IMR-90 (cell line): ENCODE data around the gene NTMT2. TPM values are rescaled to one million over a fixed set of nuclear protein-coding genes. Genes with fewer than 3 reads are reported as not detected.

Source experiments
- ATAC-seq: fragments of 200-7000 bp; cut with Tn5 transposase; 2 replicates; pipeline ENCODE4 v1.9.1; 2020; ENCODE audit warnings: low read depth, mild to moderate bottlenecking, moderate library complexity
- Bru-seq: library from RNA; stranded (reverse); fragments of 400-500 nt; gene quantifications from one replicate; lab custom pipeline; 2021; lab: Mats Ljungman, UMichigan
- BruChase-seq, 2 experiments: library from RNA; stranded (reverse); fragments of 400-500 nt; gene quantifications; one replicate each; lab custom pipeline; 2021; lab: Mats Ljungman, UMichigan
- BruUV-seq: library from RNA; stranded (reverse); fragments of 400-500 nt; replicated peaks from 2 replicates; lab custom pipeline; 2021; lab: Mats Ljungman, UMichigan
- CTCF ChIA-PET: fragments of 300-600 bp; formaldehyde crosslinking; extraction: SDS; loops from one replicate; lab custom pipeline; 2021; ENCODE audit warnings: antibody characterized with exemption; lab: Yijun Ruan, JAX
- POLR2A ChIA-PET: fragments of 300-600 bp; sonication (Branson Sonifier 250); formaldehyde crosslinking; loops from one replicate; lab custom pipeline; 2022; ENCODE audit warnings: antibody characterized with exemption; ENCODE audit not compliant: unreplicated experiment; lab: Charles Lee
- DNase-seq: peaks from one replicate; pipeline ENCODE4 v3.0.0; 2013
- H2AFZ ChIP-seq: replicated peaks from 2 replicates; pipeline ENCODE3; 2013; ENCODE audit warnings: low read length, mild to moderate bottlenecking; ENCODE audit not compliant: poor library complexity
- H2AK5ac ChIP-seq: 2 replicates; pipeline ENCODE4 v1.6.1; 2013; ENCODE audit warnings: low read depth, low read length, inconsistent platforms
- H2AK9ac ChIP-seq: replicated peaks from 2 replicates; pipeline ENCODE3; 2013; ENCODE audit warnings: mild to moderate bottlenecking, low read depth, low read length, moderate library complexity; ENCODE audit not compliant: poor library complexity
- H2BK120ac ChIP-seq: 2 replicates; pipeline ENCODE4 v1.6.1; 2013; ENCODE audit warnings: low read depth, low read length, inconsistent platforms
- H2BK15ac ChIP-seq: 3 replicates; pipeline ENCODE4 v1.6.1; 2013; ENCODE audit warnings: low read depth, low read length, inconsistent platforms
- H2BK20ac ChIP-seq: 2 replicates; pipeline ENCODE4 v1.6.1; 2013; ENCODE audit warnings: low read depth, mild to moderate bottlenecking, inconsistent platforms, low read length, moderate library complexity
- H2BK5ac ChIP-seq: 2 replicates; pipeline ENCODE4 v1.6.1; 2013; ENCODE audit warnings: mild to moderate bottlenecking, low read depth, low read length, inconsistent platforms; ENCODE audit not compliant: poor library complexity, severe bottlenecking
- H3K14ac ChIP-seq: replicated peaks from 2 replicates; pipeline ENCODE4 v1.6.1; 2013; ENCODE audit warnings: low read depth, low read length, inconsistent platforms
- H3K18ac ChIP-seq: 2 replicates; pipeline ENCODE4 v1.6.1; 2013; ENCODE audit warnings: low read depth, low read length, control low read depth
- H3K23ac ChIP-seq: 2 replicates; pipeline ENCODE4 v1.6.1; 2013; ENCODE audit warnings: low read depth, low read length, inconsistent platforms
- H3K27ac ChIP-seq: 2 replicates; pipeline ENCODE4 v1.5.1; 2013; ENCODE audit warnings: mild to moderate bottlenecking, control low read depth, low read length; ENCODE audit not compliant: insufficient read depth
- H3K27me3 ChIP-seq: 2 replicates; pipeline ENCODE4 v1.6.1; 2013; ENCODE audit warnings: low read length; ENCODE audit not compliant: control insufficient read depth, insufficient read depth
- H3K36me3 ChIP-seq: 2 replicates; pipeline ENCODE4 v1.6.1; 2013; ENCODE audit warnings: low read length, mixed read lengths; ENCODE audit not compliant: control insufficient read depth, insufficient read depth
- H3K4ac ChIP-seq: 2 replicates; pipeline ENCODE4 v1.6.1; 2013; ENCODE audit warnings: low read depth, low read length, inconsistent platforms
- H3K4me1 ChIP-seq: 2 replicates; pipeline ENCODE4 v1.6.1; 2013; ENCODE audit warnings: low read length, mixed read lengths; ENCODE audit not compliant: control insufficient read depth, insufficient read depth
- H3K4me2 ChIP-seq: 2 replicates; pipeline ENCODE4 v1.6.1; 2013; ENCODE audit warnings: low read depth, mild to moderate bottlenecking, control low read depth, low read length, moderate library complexity
- H3K4me3 ChIP-seq: 2 replicates; pipeline ENCODE4 v1.5.1; 2013; ENCODE audit warnings: low read depth, mild to moderate bottlenecking, control low read depth, low read length, moderate library complexity; ENCODE audit not compliant: insufficient read depth
- H3K56ac ChIP-seq: 2 replicates; pipeline ENCODE4 v1.6.1; 2013; ENCODE audit warnings: low read length, inconsistent platforms; ENCODE audit not compliant: insufficient read depth; ENCODE audit errors: extremely low read depth
- H3K79me1 ChIP-seq, 2 experiments: 2 replicates each; pipeline ENCODE4 v1.6.1; 2013; ENCODE audit warnings: low read length in 2 of 2, inconsistent platforms in 1 of 2, low read depth in 1 of 2
- H3K9ac ChIP-seq: 2 replicates; pipeline ENCODE4 v1.6.1; 2013; ENCODE audit warnings: low read depth, low read length, control low read depth
- H3K9me1 ChIP-seq: 2 replicates; pipeline ENCODE4 v1.6.1; 2013; ENCODE audit warnings: low read length, inconsistent platforms; ENCODE audit not compliant: insufficient read depth
- H3K9me3 ChIP-seq: 2 replicates; pipeline ENCODE4 v1.6.1; 2013; ENCODE audit warnings: low read length; ENCODE audit not compliant: control insufficient read depth, insufficient read depth
- H4K20me1 ChIP-seq: 2 replicates; pipeline ENCODE4 v1.6.1; 2013; ENCODE audit warnings: low read length, inconsistent platforms; ENCODE audit not compliant: insufficient read depth
- H4K5ac ChIP-seq: 2 replicates; pipeline ENCODE4 v1.6.1; 2013; ENCODE audit warnings: mild to moderate bottlenecking, low read depth, low read length, control low read depth
- H4K8ac ChIP-seq, 2 experiments: 2 replicates each; pipeline ENCODE4 v1.6.1; 2013; ENCODE audit warnings: low read depth in 2 of 2, low read length in 2 of 2, control low read depth in 1 of 2, inconsistent platforms in 1 of 2
- H4K91ac ChIP-seq: 2 replicates; pipeline ENCODE4 v1.6.1; 2013; ENCODE audit warnings: low read depth, low read length, inconsistent platforms; ENCODE audit not compliant: insufficient read depth
- MAZ ChIP-seq: IDR thresholded peaks from 2 replicates; pipeline ENCODE4 v1.6.1; 2012; ENCODE audit warnings: low read depth, mild to moderate bottlenecking, low read length, improper control_type of control experiment, moderate library complexity, borderline replicate concordance
- NFE2L2 ChIP-seq: fragments of 150-350 bp; IDR thresholded peaks from 2 replicates; pipeline ENCODE4 v1.6.1; 2016; ENCODE audit warnings: low read depth, mild to moderate bottlenecking, low read length
- WGBS, 2 experiments: methylation state at CpG; one replicate each; pipeline versions ENCODE4 v1.1.5 to v1.1.7; 2013; ENCODE audit warnings: missing lambda C conversion rate in 2 of 2; ENCODE audit not compliant: insufficient read length in 1 of 2; ENCODE audit errors: extremely low coverage in 2 of 2; 5-methylcytosine and 5-hydroxymethylcytosine counted together
- dilution Hi-C: fragments of 300-500 bp; cut with HindIII; formaldehyde crosslinking; loops from one replicate; pipeline ENCODE4 v1.14.3; 2018; ENCODE audit warnings: low sequenced_read_pairs; ENCODE audit not compliant: unreplicated experiment
- in situ Hi-C: fragments of 300-500 bp; cut with MboI; formaldehyde crosslinking; loops from 3 replicates; pipeline ENCODE4 v1.14.3; 2019; ENCODE audit warnings: low sequenced_read_pairs, inconsistent platforms, mixed read lengths
- intact Hi-C: fragments of 100-400 bp; cut with micrococcal nuclease; formaldehyde crosslinking; loops from 2 replicates; pipeline ENCODE4 v1.10.0; 2022
- long read RNA-seq: library from polyadenylated mRNA; unstranded; transcript quantifications from one replicate; pipeline ENCODE4 v2.0.0, GENCODE V29; 2021; ENCODE audit not compliant: unreplicated experiment
- polyA plus RNA-seq, 3 experiments: library from polyadenylated mRNA; depleted of rRNA; stranded (reverse); fragments of >200 nt; gene quantifications; 2 replicates each; pipeline ENCODE4 v1.2.3, GENCODE V29; 2012; ENCODE audit warnings: low replicate concordance in 1 of 3
- total RNA-seq: library from RNA; depleted of rRNA; stranded (reverse); fragments of >200 nt; gene quantifications from 2 replicates; pipeline ENCODE4 v1.2.3, GENCODE V29; 2012; rRNA removed
- TF ChIP-seq, protein P1 (sequence below): fragments of 150-350 bp; IDR thresholded peaks from 2 replicates; pipeline ENCODE4 v1.6.1; 2016; ENCODE audit warnings: low read depth, mild to moderate bottlenecking, low read length, moderate library complexity, borderline replicate concordance

Gene NTMT2
- total RNA-seq (not detected in 2 replicates), polyA plus RNA-seq (2012; rRNA removed) (not detected in 2 replicates), Bru-seq, nascent RNA (not detected), BruChase-seq, experiment 1, labeled RNA remaining after a 6-hour chase (not detected), BruChase-seq, experiment 2, labeled RNA remaining after a 2-hour chase (not detected)
- not detected in 2 replicates for polyA plus RNA-seq (2012; cell fraction: cytosol; rRNA removed)
- not detected in 2 replicates for polyA plus RNA-seq (2012; cell fraction: nucleus; rRNA removed; ENCODE audit: low replicate concordance)
- long read RNA-seq, result 0 reads

DNA sequence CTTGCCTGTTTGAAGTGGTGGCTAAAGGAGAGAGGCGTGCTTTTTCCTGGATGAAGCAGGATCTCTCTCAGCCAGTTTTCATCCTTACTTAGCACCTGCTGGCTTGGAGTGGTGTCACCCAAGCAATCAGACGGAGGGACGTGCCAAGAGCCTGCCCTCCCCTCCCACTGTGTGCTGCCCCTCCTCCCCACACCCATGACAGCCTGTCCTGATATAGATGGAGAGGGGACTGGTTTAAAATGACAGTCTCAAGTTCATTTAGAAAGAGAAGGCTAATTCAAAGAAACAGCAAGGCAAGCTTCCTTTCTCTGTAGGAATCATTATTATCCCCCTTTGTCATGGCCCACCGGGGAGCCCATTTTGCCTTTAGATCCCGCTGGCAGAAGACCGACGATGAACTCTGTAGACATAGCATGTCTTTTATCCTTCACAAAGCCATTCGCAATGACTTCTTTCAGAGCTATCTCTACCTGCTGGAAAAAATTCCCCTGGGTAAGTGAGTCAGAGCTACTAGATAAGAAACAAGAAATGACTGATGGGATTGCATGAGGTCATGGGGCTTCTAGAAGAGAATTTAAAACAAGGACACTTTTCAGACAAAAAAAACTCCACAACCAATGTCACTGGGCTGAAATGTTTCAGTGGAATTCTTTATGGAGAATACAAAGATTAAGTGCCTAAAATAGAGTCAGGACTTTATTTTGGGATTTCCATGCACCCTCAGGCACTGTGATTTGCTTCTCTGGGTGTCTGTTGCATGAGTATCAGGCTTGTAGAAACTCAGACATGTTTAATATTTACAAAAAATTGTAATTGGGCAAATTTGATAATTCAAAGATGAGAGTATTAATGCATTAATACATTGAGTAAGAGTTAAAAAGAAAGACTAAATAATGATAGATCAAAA lies at the start of gene NTMT2:
TSS of gene NTMT2 (plus strand) at position 190 of the 907 bp plus-strand sequence. CDS start at position 339, 149 bp downstream.
- intact Hi-C loops (no loop called here), dilution Hi-C loops (no loop called here), in situ Hi-C loops (no loop called here)
- H3K14ac ChIP-seq, result no peak within 1 kb of the TSS
- POLR2A ChIA-PET, result no interaction called here
- no peaks in the 10 kb centered on the region for H3K36me3 ChIP-seq
- BruUV-seq, result no TSS peak
- no peak within 1 kb of the TSS for H3K56ac ChIP-seq
- H4K20me1 ChIP-seq, result no peaks in the 10 kb centered on the region
- H2AK5ac ChIP-seq, result no peak within 1 kb of the TSS
- no peak within 1 kb of the TSS for H2BK20ac ChIP-seq
- 17% methylated on average over 1 of the region's 8 CpGs; no CpG with 5 or more reads in 1 of the 2 experiments for WGBS, 2 experiments
- H3K4me3 ChIP-seq, result no peak within 1 kb of the TSS
- no peaks in the 10 kb centered on the region for H3K79me1 ChIP-seq
- no peaks in the 10 kb centered on the region for H3K4me1 ChIP-seq
- H3K4ac ChIP-seq, result no peak within 1 kb of the TSS
- ATAC-seq, result no peak
- H2BK120ac ChIP-seq, result no peak within 1 kb of the TSS
- H4K8ac ChIP-seq, result no peak within 1 kb of the TSS
- H3K27me3 ChIP-seq, result no peaks in the 10 kb centered on the region
- DNase-seq, result peak; percentile 8
- no peak within 1 kb of the TSS for H2BK15ac ChIP-seq
- no peak within 1 kb of the TSS for H4K91ac ChIP-seq
- no peak within 1 kb of the TSS for H3K9ac ChIP-seq
- H3K4me2 ChIP-seq, result no peak within 1 kb of the TSS
- no peak within 1 kb of the TSS for H2AK9ac ChIP-seq
- H3K18ac ChIP-seq, result no peak within 1 kb of the TSS
- no peak within 1 kb of the TSS for H4K5ac ChIP-seq
- peaks cover 3% of the 10 kb centered on the region; the same call in 1 of the 2 replicates for H3K9me3 ChIP-seq
- CTCF ChIA-PET, result no interaction called here
- H2BK5ac ChIP-seq, result no peak within 1 kb of the TSS
- H2AFZ ChIP-seq, result no peak within 1 kb of the TSS
- TF ChIP-seq NFE2L2, result no peak
- no peak for TF ChIP-seq MAZ
- TF ChIP-seq, protein P1, sequence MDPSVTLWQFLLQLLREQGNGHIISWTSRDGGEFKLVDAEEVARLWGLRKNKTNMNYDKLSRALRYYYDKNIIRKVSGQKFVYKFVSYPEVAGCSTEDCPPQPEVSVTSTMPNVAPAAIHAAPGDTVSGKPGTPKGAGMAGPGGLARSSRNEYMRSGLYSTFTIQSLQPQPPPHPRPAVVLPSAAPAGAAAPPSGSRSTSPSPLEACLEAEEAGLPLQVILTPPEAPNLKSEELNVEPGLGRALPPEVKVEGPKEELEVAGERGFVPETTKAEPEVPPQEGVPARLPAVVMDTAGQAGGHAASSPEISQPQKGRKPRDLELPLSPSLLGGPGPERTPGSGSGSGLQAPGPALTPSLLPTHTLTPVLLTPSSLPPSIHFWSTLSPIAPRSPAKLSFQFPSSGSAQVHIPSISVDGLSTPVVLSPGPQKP, result no peak
- no peak within 1 kb of the TSS for H3K23ac ChIP-seq
- H3K9me1 ChIP-seq, result no peaks in the 10 kb centered on the region
- H3K27ac ChIP-seq, result no peak within 1 kb of the TSS
